ENCODE measurements around the gene OPA3.

DNA sequence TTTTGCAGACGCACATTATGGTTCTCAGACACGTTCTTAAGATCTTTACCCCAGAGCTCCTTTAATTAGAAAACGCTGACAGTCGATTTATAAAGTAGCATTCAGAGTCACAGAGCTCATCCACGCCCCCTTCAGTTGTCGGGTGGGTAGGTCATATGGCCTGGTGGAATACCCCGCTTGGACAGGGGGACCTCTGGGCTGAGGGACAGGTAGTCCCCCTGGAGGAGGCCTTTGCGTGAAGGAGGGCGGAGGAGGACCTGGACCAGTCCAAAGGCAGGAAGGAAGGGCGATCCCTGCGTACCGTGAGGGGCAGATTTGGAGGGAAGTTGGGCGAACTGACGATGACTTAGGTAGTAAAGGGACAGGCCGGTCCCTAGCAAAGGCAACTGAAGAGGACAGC, 56.9 kb downstream of the OPA3 start:
- TF ChIP-seq, protein P1, sequence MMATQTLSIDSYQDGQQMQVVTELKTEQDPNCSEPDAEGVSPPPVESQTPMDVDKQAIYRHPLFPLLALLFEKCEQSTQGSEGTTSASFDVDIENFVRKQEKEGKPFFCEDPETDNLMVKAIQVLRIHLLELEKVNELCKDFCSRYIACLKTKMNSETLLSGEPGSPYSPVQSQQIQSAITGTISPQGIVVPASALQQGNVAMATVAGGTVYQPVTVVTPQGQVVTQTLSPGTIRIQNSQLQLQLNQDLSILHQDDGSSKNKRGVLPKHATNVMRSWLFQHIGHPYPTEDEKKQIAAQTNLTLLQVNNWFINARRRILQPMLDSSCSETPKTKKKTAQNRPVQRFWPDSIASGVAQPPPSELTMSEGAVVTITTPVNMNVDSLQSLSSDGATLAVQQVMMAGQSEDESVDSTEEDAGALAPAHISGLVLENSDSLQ (IDR thresholded peaks at IDR 0.05) = no peak
- TF ChIP-seq NR2F1 (conservative IDR thresholded peaks at IDR 0.05) (no peak), CTCF (IDR thresholded peaks at IDR 0.05 in 2 of 3, conservative IDR thresholded peaks at IDR 0.05 in 1 of 3; ENCODE audit: control insufficient read depth in 2 of 3, extremely low read depth in 1 of 3, insufficient read depth in 1 of 3, low read depth in 3 of 3, low read length in 3 of 3) (no peak), SRF (IDR thresholded peaks at IDR 0.05; ENCODE audit: low read depth in 2 of 2, low read length in 2 of 2) (no peak), CHD2 (IDR thresholded peaks at IDR 0.05; ENCODE audit: borderline replicate concordance, low read depth, low read length) (no peak), ATF2 (IDR thresholded peaks at IDR 0.05; ENCODE audit: low read length) (no peak), NFYB (IDR thresholded peaks at IDR 0.05; ENCODE audit: insufficient read depth, low read depth, low read length) (no peak), SIN3A (IDR thresholded peaks at IDR 0.05; ENCODE audit: low read depth, low read length) (no peak), NBN (IDR thresholded peaks at IDR 0.05) (no peak)
- TF ChIP-seq, protein P2, sequence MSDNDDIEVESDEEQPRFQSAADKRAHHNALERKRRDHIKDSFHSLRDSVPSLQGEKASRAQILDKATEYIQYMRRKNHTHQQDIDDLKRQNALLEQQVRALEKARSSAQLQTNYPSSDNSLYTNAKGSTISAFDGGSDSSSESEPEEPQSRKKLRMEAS (IDR thresholded peaks at IDR 0.05; ENCODE audit: low read depth, low read length) = no peak

All from GM12878 (cell line).